Ishikawa (cell line): Measurements from ENCODE around the gene ZBTB46.

Experiments used
- CREB1 ChIP-seq: IDR thresholded peaks from 2 replicates; pipeline ENCODE4 v1.6.1; 2012; ENCODE audit warnings: low read depth
- TF ChIP-seq, protein P1 (sequence below): IDR thresholded peaks from 2 replicates; pipeline ENCODE4 v1.6.1; 2012

DNA sequence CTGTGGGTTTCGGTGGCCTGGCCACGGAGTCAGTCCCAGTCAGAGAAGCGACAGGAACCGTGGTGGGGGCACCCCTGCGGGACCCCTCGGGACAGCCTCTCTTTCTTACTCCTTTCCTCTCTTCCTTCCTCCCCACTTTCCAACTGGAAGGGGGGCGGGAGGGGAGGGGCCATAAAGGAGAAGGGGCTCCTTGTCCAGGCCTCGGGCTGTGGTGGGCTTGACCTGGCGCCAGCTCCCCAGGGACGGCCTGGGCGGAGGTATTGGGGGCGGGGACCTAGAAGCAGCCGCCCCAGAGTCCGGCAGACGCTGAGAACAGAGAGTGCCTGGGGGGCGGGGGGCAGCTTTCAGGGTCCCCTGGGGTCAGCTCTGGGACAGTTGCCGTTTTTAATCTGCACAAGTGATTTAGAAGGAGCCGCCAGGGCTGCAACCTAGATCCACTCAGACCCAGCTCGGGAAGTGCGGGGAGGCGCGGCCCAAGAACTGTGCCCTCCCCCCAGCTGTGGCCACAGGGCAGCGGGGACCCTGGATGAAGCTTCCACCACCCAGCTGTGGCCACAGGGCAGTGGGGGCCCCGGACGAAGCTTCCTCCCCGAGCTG lies 23.8 kb upstream of the ZBTB46 start:
- TF ChIP-seq CREB1, result no peak
- TF ChIP-seq, protein P1, sequence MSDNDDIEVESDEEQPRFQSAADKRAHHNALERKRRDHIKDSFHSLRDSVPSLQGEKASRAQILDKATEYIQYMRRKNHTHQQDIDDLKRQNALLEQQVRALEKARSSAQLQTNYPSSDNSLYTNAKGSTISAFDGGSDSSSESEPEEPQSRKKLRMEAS, result no peak
